Gastrocnemius medialis (tissue), 4 donors: ENCODE results near the gene TMEM109. TPM values are rescaled to one million over a fixed set of nuclear protein-coding genes. Genes with fewer than 3 reads are reported as not detected.

Experiments used
- ATAC-seq, 2 donors: fragments of 150-250 bp; one replicate each; pipeline ENCODE4 v1.9.1; 2016
- DNase-seq, 2 donors: peaks; one replicate each; pipeline ENCODE4 v3.0.0-alpha.2; 2019
- H3K27ac ChIP-seq, 4 donors: fragments of 200-600 bp; sonication (generic); 1 replicate in 1 of 4; 2 replicates in 3 of 4; pipeline ENCODE4 v1.5.1; 2016 to 2018; ENCODE audit warnings: mild to moderate bottlenecking in 2 of 4, moderate library complexity in 1 of 4
- H3K27me3 ChIP-seq, 3 donors: fragments of 200-600 bp; sonication (generic) in 2 of 3; 1 replicate in 1 of 3; 2 replicates in 2 of 3; pipeline versions ENCODE4 v1.5.1 to v1.6.0; 2016 to 2019; ENCODE audit warnings: mild to moderate bottlenecking in 1 of 3, moderate library complexity in 1 of 3
- H3K36me3 ChIP-seq, 2 donors: fragments of 200-600 bp; sonication (generic) in 1 of 2; one replicate each; pipeline ENCODE4 v1.5.1; 2017 to 2018
- H3K4me1 ChIP-seq, 2 donors: fragments of 200-600 bp; sonication (generic) in 1 of 2; one replicate each; pipeline ENCODE4 v1.5.1; 2016 to 2017; ENCODE audit warnings: mild to moderate bottlenecking in 2 of 2
- H3K4me3 ChIP-seq, 4 donors: fragments of 200-600 bp; sonication (generic) in 3 of 4; 1 replicate in 1 of 4; 2 replicates in 3 of 4; pipeline ENCODE4 v1.5.1; 2016 to 2019; ENCODE audit warnings: mild to moderate bottlenecking in 2 of 4
- H3K9me3 ChIP-seq, 3 donors: fragments of 200-600 bp; sonication (generic) in 2 of 3; 1 replicate in 1 of 3; 2 replicates in 2 of 3; pipeline ENCODE4 v1.5.1; 2016 to 2019
- CTCF ChIP-seq, 5 experiments: fragments of 450-650 bp in 3 of 5; fragments of 200-600 bp in 2 of 5; sonication (generic) in 2 of 5; IDR thresholded peaks in 4 of 5; conservative IDR thresholded peaks in 1 of 5; 1 replicate in 4 of 5; 2 replicates in 1 of 5; pipeline ENCODE4 v1.5.1; 2016 to 2019; ENCODE audit warnings: antibody characterized with exemption in 5 of 5, mild to moderate bottlenecking in 3 of 5, moderate library complexity in 3 of 5
- POLR2A ChIP-seq, 2 donors: fragments of 450-650 bp; IDR thresholded peaks; one replicate each; pipeline ENCODE4 v1.6.1; 2017; ENCODE audit warnings: antibody characterized with exemption in 2 of 2, mild to moderate bottlenecking in 2 of 2, moderate library complexity in 2 of 2
- in situ Hi-C, 4 donors: fragments of 200-750 bp; cut with MboI; loops; one replicate each; pipeline versions ENCODE4 v1.15.0 to v1.8.0; 2017; ENCODE audit warnings: low sequenced_read_pairs in 4 of 4
- intact Hi-C: fragments of 100-400 bp; cut with DNase I; formaldehyde crosslinking; loops from one replicate; pipeline ENCODE4 v1.15.1; 2023; ENCODE audit warnings: low total_unique reads
- total RNA-seq, 4 donors: library from RNA; depleted of rRNA; stranded (reverse); fragments of >200 nt; gene quantifications; one replicate each; pipeline versions ENCODE4 v1.1.0 to v1.2.3, GENCODE V29; 2016

TMEM109 gene
- total RNA-seq, 4 donors from 2014 or later, result 56.5 to 105 (median 82.6) TPM

GRCh38 chr11:60927061-60927592, 13.2 kb downstream of the TMEM109 start:
- Histone ChIP-seq H3K36me3 (peaks cover 0 to 10% of the 10 kb centered on the region in 2 donors), H3K4me1 (peaks cover 6 to 16% of the 10 kb centered on the region in 2 donors), H3K4me3 (no peak overlapping the region), H3K9me3 (no peaks in the 10 kb centered on the region), H3K27me3 (peaks cover 10 to 29% (median 21%) of the 10 kb centered on the region in 3 donors), H3K27ac (no peak overlapping the region)
- no peak for ATAC-seq
- in situ Hi-C loops, result no loop called here
- TF ChIP-seq POLR2A (IDR thresholded peaks at IDR 0.05) (no peak), CTCF (IDR thresholded peaks at IDR 0.05 in 4 of 5, conservative IDR thresholded peaks at IDR 0.05 in 1 of 5) (no peak)
- DNase-seq, result no peak
- intact Hi-C loops, result no loop called here

GRCh38 chr11:60927600-60927999, 13.6 kb downstream of the TMEM109 start:
- peaks cover 0 to 5% of the 10 kb centered on the region in 2 donors for H3K36me3 ChIP-seq
- in situ Hi-C loops (no loop called here), intact Hi-C loops (no loop called here)
- H3K9me3 ChIP-seq, result no peaks in the 10 kb centered on the region
- no peak overlapping the region for H3K27ac ChIP-seq
- no peak for ATAC-seq
- H3K27me3 ChIP-seq, result peaks cover 10 to 29% (median 21%) of the 10 kb centered on the region in 3 donors
- TF ChIP-seq CTCF (IDR thresholded peaks at IDR 0.05 in 4 of 5, conservative IDR thresholded peaks at IDR 0.05 in 1 of 5) (no peak), POLR2A (IDR thresholded peaks at IDR 0.05) (no peak)
- peaks cover 6 to 16% of the 10 kb centered on the region in 2 donors for H3K4me1 ChIP-seq
- no peak overlapping the region for H3K4me3 ChIP-seq
- no peak for DNase-seq

GRCh38 chr11:60928563-60929001, 14.6 kb downstream of the TMEM109 start:
- ATAC-seq (no peak), DNase-seq (peak in 1 of 2 donors; percentile 10)
- Histone ChIP-seq H3K4me1 (peaks cover 6 to 16% of the 10 kb centered on the region in 2 donors), H3K27ac (no peak overlapping the region), H3K27me3 (peaks cover 10 to 29% (median 21%) of the 10 kb centered on the region in 3 donors), H3K9me3 (no peaks in the 10 kb centered on the region), H3K36me3 (no peaks in the 10 kb centered on the region), H3K4me3 (no peak overlapping the region)
- in situ Hi-C loops, result no loop called here
- intact Hi-C loops, result no loop called here
- TF ChIP-seq POLR2A (IDR thresholded peaks at IDR 0.05), result no peak
- no peak for TF ChIP-seq CTCF (IDR thresholded peaks at IDR 0.05 in 4 of 5, conservative IDR thresholded peaks at IDR 0.05 in 1 of 5)

- Histone ChIP-seq H3K36me3 (no peaks in the 10 kb centered on the region), H3K4me1 (peaks cover 0 to 7% of the 10 kb centered on the region in 2 donors), H3K4me3 (no peak overlapping the region), H3K27me3 (peaks cover 10 to 26% (median 18%) of the 10 kb centered on the region in 3 donors), H3K27ac (no peak overlapping the region), H3K9me3 (no peaks in the 10 kb centered on the region)
- intact Hi-C loops, result no loop called here
- DNase-seq (no peak), ATAC-seq (no peak)
- in situ Hi-C loops, result no loop called here
- TF ChIP-seq CTCF (IDR thresholded peaks at IDR 0.05 in 4 of 5, conservative IDR thresholded peaks at IDR 0.05 in 1 of 5), result no peak
- TF ChIP-seq POLR2A (IDR thresholded peaks at IDR 0.05), result no peak
These were observed 15.8 kb downstream of the TMEM109 start for GRCh38 chr11:60929764-60930163.

- intact Hi-C loops, result no loop called here
These were observed 16.4 kb downstream of the TMEM109 start for GRCh38 chr11:60930394-60930793.

More at GRCh38 chr11:60930394-60930793, 16.4 kb downstream of the TMEM109 start:
- DNase-seq (no peak), ATAC-seq (no peak)
- H3K36me3 ChIP-seq, result no peaks in the 10 kb centered on the region
- peaks cover 10 to 19% (median 12%) of the 10 kb centered on the region in 3 donors for H3K27me3 ChIP-seq
- TF ChIP-seq CTCF (IDR thresholded peaks at IDR 0.05 in 4 of 5, conservative IDR thresholded peaks at IDR 0.05 in 1 of 5) (no peak), POLR2A (IDR thresholded peaks at IDR 0.05) (no peak)
- H3K27ac ChIP-seq, result no peak overlapping the region
- in situ Hi-C loops, result no loop called here
- peaks cover 0 to 1% of the 10 kb centered on the region in 2 donors for H3K4me1 ChIP-seq
- H3K9me3 ChIP-seq, result no peaks in the 10 kb centered on the region
- H3K4me3 ChIP-seq, result no peak overlapping the region
